BLaER1 (cell line): ENCODE data around the gene PLEKHF1.
"Not testable (repeated sequence)": the region's sequence is repeated elsewhere in the genome, so short reads cannot be mapped to it uniquely, and the experiment has no call there.

Source experiments
- H3K27ac ChIP-seq: shearing (Covaris generic); formaldehyde crosslinking; 2 replicates; pipeline ENCODE4 v1.8.1; 2022
- H3K27me3 ChIP-seq: shearing (Covaris generic); formaldehyde crosslinking; 2 replicates; pipeline ENCODE4 v1.8.1; 2022
- H3K36me3 ChIP-seq: shearing (Covaris generic); formaldehyde crosslinking; 2 replicates; pipeline ENCODE4 v1.8.1; 2022
- H3K4me1 ChIP-seq: shearing (Covaris generic); formaldehyde crosslinking; 2 replicates; pipeline ENCODE4 v1.8.1; 2022
- H3K4me2 ChIP-seq: shearing (Covaris generic); formaldehyde crosslinking; 2 replicates; pipeline ENCODE4 v1.8.1; 2022
- H3K4me3 ChIP-seq: shearing (Covaris generic); formaldehyde crosslinking; 2 replicates; pipeline ENCODE4 v1.8.1; 2022
- H3K9ac ChIP-seq: shearing (Covaris generic); formaldehyde crosslinking; 2 replicates; pipeline ENCODE4 v1.8.1; 2022
- H3K9me3 ChIP-seq: shearing (Covaris generic); formaldehyde crosslinking; 2 replicates; pipeline ENCODE4 v1.8.1; 2022
- H4K20me1 ChIP-seq: shearing (Covaris generic); formaldehyde crosslinking; 2 replicates; pipeline ENCODE4 v1.8.1; 2022
- Cebpa-rat ChIP-seq: shearing (Covaris generic); IDR thresholded peaks from 2 replicates; pipeline ENCODE4 v1.8.1; 2022

Gene PLEKHF1

GRCh38 chr19:29663861-29664752, 1.2 kb upstream of the PLEKHF1 start:
- H3K27me3 ChIP-seq: peaks cover 8% of the 10 kb centered on the region; the same call in 1 of the 2 replicates
- H3K27ac ChIP-seq: no peak overlapping the region
- peaks cover 48% of the 10 kb centered on the region for H3K4me1 ChIP-seq
- H3K4me2 ChIP-seq: peak overlapping the region; percentile 100
- no peaks in the 10 kb centered on the region for H3K9me3 ChIP-seq
- peak overlapping the region; percentile 83 for H3K4me3 ChIP-seq
- H3K9ac ChIP-seq: peak overlapping the region; percentile 73; the same call in 1 of the 2 replicates
- TF ChIP-seq Cebpa-rat: no peak
- H4K20me1 ChIP-seq: peaks cover 30% of the 10 kb centered on the region
- H3K36me3 ChIP-seq: no peaks in the 10 kb centered on the region

GRCh38 chr19:29664753-29665214, 477 bp upstream of the PLEKHF1 start:
- H4K20me1 ChIP-seq: peaks cover 30% of the 10 kb centered on the region
- TF ChIP-seq Cebpa-rat: no peak
- H3K36me3 ChIP-seq: no peaks in the 10 kb centered on the region
- H3K27me3 ChIP-seq: peaks cover 8% of the 10 kb centered on the region; the same call in 1 of the 2 replicates
- peak overlapping the region; percentile 83 for H3K4me3 ChIP-seq
- H3K4me1 ChIP-seq: peaks cover 51% of the 10 kb centered on the region
- no peak overlapping the region for H3K27ac ChIP-seq
- peak overlapping the region; percentile 100 for H3K4me2 ChIP-seq
- H3K9me3 ChIP-seq: no peaks in the 10 kb centered on the region
- peak overlapping the region; percentile 73 for H3K9ac ChIP-seq

GRCh38 chr19:29665826-29666577, 741 bp downstream of the PLEKHF1 start:
- no peak for TF ChIP-seq Cebpa-rat
- Histone ChIP-seq H3K27me3 (peaks cover 8% of the 10 kb centered on the region; the same call in 1 of the 2 replicates), H3K9me3 (no peaks in the 10 kb centered on the region), H3K4me2 (peak overlapping the region; percentile 100), H3K27ac (no peak overlapping the region), H4K20me1 (peaks cover 30% of the 10 kb centered on the region), H3K9ac (peak overlapping the region; percentile 73), H3K4me1 (peaks cover 51% of the 10 kb centered on the region), H3K4me3 (peak overlapping the region; percentile 83), H3K36me3 (no peaks in the 10 kb centered on the region)

GRCh38 chr19:29666578-29667386, 1.5 kb downstream of the PLEKHF1 start:
- H4K20me1 ChIP-seq: peaks cover 30% of the 10 kb centered on the region
- H3K27me3 ChIP-seq: peaks cover 8% of the 10 kb centered on the region; the same call in 1 of the 2 replicates
- peak overlapping the region; percentile 73 for H3K9ac ChIP-seq
- H3K27ac ChIP-seq: no peak overlapping the region
- H3K36me3 ChIP-seq: no peaks in the 10 kb centered on the region
- peak overlapping the region; percentile 83 for H3K4me3 ChIP-seq
- peak overlapping the region; percentile 100 for H3K4me2 ChIP-seq
- H3K4me1 ChIP-seq: peaks cover 58% of the 10 kb centered on the region
- no peaks in the 10 kb centered on the region for H3K9me3 ChIP-seq
- TF ChIP-seq Cebpa-rat: no peak

DNA sequence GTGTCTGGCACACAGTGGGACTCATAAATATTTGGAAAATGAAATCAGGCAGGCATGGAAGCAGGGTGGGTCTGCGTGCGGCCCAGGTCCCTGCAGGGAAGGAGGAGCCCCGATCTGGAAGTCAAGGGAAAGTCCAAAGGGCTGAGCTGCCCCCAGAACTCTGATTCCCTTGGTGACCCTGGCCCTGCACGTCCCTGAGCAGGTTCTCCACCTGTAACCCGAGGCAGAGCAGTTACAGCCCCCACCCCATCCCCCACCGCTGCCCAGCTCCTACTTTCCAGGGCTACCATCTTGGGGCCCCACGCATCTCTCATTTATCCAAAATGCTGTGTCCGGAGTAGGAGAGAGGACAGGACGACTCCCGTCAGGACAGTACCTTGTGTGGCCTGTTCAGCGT, 2.1 kb downstream of the PLEKHF1 start:
- Histone ChIP-seq H3K4me1 (peaks cover 64% of the 10 kb centered on the region), H3K9me3 (no peaks in the 10 kb centered on the region), H3K27ac (no peak overlapping the region), H3K27me3 (peaks cover 8% of the 10 kb centered on the region; the same call in 1 of the 2 replicates), H3K4me2 (peak overlapping the region; percentile 100), H4K20me1 (peaks cover 32% of the 10 kb centered on the region), H3K36me3 (no peaks in the 10 kb centered on the region), H3K9ac (no peak overlapping the region), H3K4me3 (peak overlapping the region; percentile 83; the same call in 1 of the 2 replicates)
- no peak for TF ChIP-seq Cebpa-rat

DNA sequence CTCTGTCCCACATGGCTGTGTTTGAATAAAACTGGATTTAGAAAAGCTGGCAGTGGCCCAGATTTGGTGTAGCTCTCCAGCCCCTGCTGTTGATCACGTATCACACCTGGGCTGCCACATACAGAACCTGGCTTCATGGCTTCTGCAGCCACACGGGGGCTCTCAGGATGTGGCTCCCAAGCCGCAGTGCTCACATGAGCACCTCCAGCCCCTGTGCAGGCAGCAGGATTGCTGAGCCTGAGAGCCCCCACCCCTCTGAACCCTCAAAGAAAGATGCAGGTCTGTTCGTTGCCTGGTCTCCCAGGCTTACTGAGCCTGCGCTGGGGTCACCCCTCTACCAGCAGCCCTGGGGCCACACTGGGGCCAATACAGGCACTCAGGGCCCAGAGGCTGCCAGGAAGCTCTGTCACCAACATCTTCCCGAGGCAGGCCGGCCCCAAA, 2.7 kb downstream of the PLEKHF1 start:
- no peaks in the 10 kb centered on the region for H3K36me3 ChIP-seq
- peaks cover 8% of the 10 kb centered on the region; the same call in 1 of the 2 replicates for H3K27me3 ChIP-seq
- peaks cover 69% of the 10 kb centered on the region for H3K4me1 ChIP-seq
- peak overlapping the region; percentile 100 for H3K4me2 ChIP-seq
- TF ChIP-seq Cebpa-rat: no peak
- H4K20me1 ChIP-seq: peaks cover 36% of the 10 kb centered on the region
- no peak overlapping the region for H3K27ac ChIP-seq
- H3K9ac ChIP-seq: 0 out of 2 replicates have a peak overlapping the region, but pooled peaks have one; percentile 2
- no peak overlapping the region for H3K4me3 ChIP-seq
- no peaks in the 10 kb centered on the region for H3K9me3 ChIP-seq

- Histone ChIP-seq H3K36me3 (peaks cover 2% of the 10 kb centered on the region; the same call in 1 of the 2 replicates), H3K27ac (no peak overlapping the region), H3K27me3 (peaks cover 8% of the 10 kb centered on the region; the same call in 1 of the 2 replicates), H3K4me2 (peak overlapping the region; percentile 100), H4K20me1 (peaks cover 36% of the 10 kb centered on the region), H3K4me3 (no peak overlapping the region), H3K9ac (no peak overlapping the region), H3K4me1 (peaks cover 78% of the 10 kb centered on the region), H3K9me3 (no peaks in the 10 kb centered on the region)
- no peak for TF ChIP-seq Cebpa-rat
Measured at GRCh38 chr19:29668746-29669609, 3.7 kb downstream of the PLEKHF1 start.

DNA sequence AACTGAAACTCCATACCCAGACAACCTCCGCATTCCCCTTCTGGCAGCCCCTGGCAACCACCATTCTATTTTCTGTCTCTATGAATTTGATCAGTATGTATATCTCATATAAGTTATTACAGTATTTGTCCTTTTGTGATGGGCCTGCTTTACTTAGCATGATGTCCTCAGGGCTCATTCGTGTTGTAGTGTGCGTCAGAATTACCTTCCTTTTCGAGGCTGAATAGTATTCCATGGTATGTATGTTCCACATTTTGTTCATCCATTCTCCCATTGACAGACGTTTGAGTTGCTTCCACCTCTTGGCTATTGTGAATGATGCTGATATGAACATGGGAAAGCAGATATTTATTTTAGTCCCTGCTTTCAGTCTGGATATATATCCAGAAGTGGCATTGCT, 5.0 kb downstream of the PLEKHF1 start:
- H4K20me1 ChIP-seq: peaks cover 36% of the 10 kb centered on the region
- no peak overlapping the region for H3K9ac ChIP-seq
- no peak overlapping the region for H3K27ac ChIP-seq
- H3K4me3 ChIP-seq: no peak overlapping the region
- peaks cover 8% of the 10 kb centered on the region; the same call in 1 of the 2 replicates for H3K27me3 ChIP-seq
- H3K4me1 ChIP-seq: peaks cover 75% of the 10 kb centered on the region
- H3K36me3 ChIP-seq: peaks cover 15% of the 10 kb centered on the region
- H3K4me2 ChIP-seq: no peak overlapping the region
- H3K9me3 ChIP-seq: no peaks in the 10 kb centered on the region
- no peak for TF ChIP-seq Cebpa-rat

GRCh38 chr19:29671026-29671392, 5.7 kb downstream of the PLEKHF1 start:
- not testable (repeated sequence) for H3K4me3 ChIP-seq, H3K9ac ChIP-seq, H3K27me3 ChIP-seq, H3K9me3 ChIP-seq, H3K27ac ChIP-seq, H3K4me2 ChIP-seq
- Histone ChIP-seq H3K36me3 (peaks cover 22% of the 10 kb centered on the region), H4K20me1 (peaks cover 32% of the 10 kb centered on the region), H3K4me1 (peaks cover 76% of the 10 kb centered on the region)
